Natural killer cell (primary cell): ENCODE measurements around the gene TACC2. TPM values are rescaled to one million over a fixed set of nuclear protein-coding genes. Genes with fewer than 3 reads are reported as not detected.

Source experiments
- ATAC-seq, 3 donors: fragments of 150-1000 bp in 2 of 3; fragments of 200-7000 bp in 1 of 3; cut with Tn5 transposase; 1 replicate in 1 of 3; 2 replicates in 2 of 3; pipeline ENCODE4 v1.10.0; 2021; ENCODE audit warnings: mild to moderate bottlenecking in 2 of 3, moderate library complexity in 2 of 3
- DNase-seq, 2 donors: peaks; one replicate each; pipeline versions ENCODE4 v3.0.0 to v3.0.0-alpha.2; 2013 to 2021; ENCODE audit warnings: mixed read lengths in 1 of 2
- H3K27ac ChIP-seq: one replicate; pipeline ENCODE4 v1.5.1; 2013; ENCODE audit warnings: mild to moderate bottlenecking, low read length
- H3K27me3 ChIP-seq: one replicate; pipeline ENCODE4 v1.6.1; 2013; ENCODE audit warnings: low read length; ENCODE audit not compliant: control insufficient read depth, insufficient read depth
- H3K36me3 ChIP-seq: one replicate; pipeline ENCODE4 v1.6.1; 2013; ENCODE audit warnings: low read length; ENCODE audit not compliant: control insufficient read depth, insufficient read depth
- H3K4me1 ChIP-seq: one replicate; pipeline ENCODE4 v1.6.1; 2013; ENCODE audit warnings: low read length; ENCODE audit not compliant: control insufficient read depth, insufficient read depth
- H3K4me3 ChIP-seq: one replicate; pipeline ENCODE4 v1.5.1; 2013; ENCODE audit warnings: low read length
- H3K9me3 ChIP-seq: one replicate; pipeline ENCODE4 v1.6.1; 2013; ENCODE audit warnings: low read length; ENCODE audit not compliant: control insufficient read depth, insufficient read depth
- H3K27ac Mint-ChIP-seq, 2 donors: one replicate each; pipeline ENCODE4 v1.8.0; 2022; ENCODE audit warnings: mild to moderate bottlenecking in 2 of 2, mixed read lengths in 2 of 2, moderate library complexity in 1 of 2
- H3K27me3 Mint-ChIP-seq, 2 donors: one replicate each; pipeline ENCODE4 v1.8.0; 2022; ENCODE audit warnings: low read depth in 2 of 2, mixed read lengths in 2 of 2
- H3K36me3 Mint-ChIP-seq: one replicate; pipeline ENCODE4 v1.8.0; 2022; ENCODE audit warnings: mixed read lengths
- H3K4me1 Mint-ChIP-seq, 2 donors: one replicate each; pipeline ENCODE4 v1.8.0; 2022; ENCODE audit warnings: mixed read lengths in 2 of 2
- H3K4me3 Mint-ChIP-seq: one replicate; pipeline ENCODE4 v1.8.0; 2022; ENCODE audit warnings: mild to moderate bottlenecking, moderate library complexity, mixed read lengths
- H3K9me3 Mint-ChIP-seq, 2 donors: one replicate each; pipeline ENCODE4 v1.8.0; 2022; ENCODE audit warnings: mixed read lengths in 2 of 2
- WGBS: methylation state at CpG from one replicate; pipeline ENCODE4 v1.1.7; 2013; ENCODE audit warnings: missing lambda C conversion rate; ENCODE audit not compliant: insufficient coverage; 5-methylcytosine and 5-hydroxymethylcytosine counted together
- intact Hi-C: fragments of 100-400 bp; cut with micrococcal nuclease; formaldehyde crosslinking; loops from one replicate; pipeline ENCODE4 v1.14.2; 2022
- total RNA-seq, 4 donors: library from RNA; stranded (reverse); fragments of 120-200 nt in 1 of 4; gene quantifications; one replicate each; pipeline versions ENCODE4 v1.2.3 to v1.2.4, GENCODE V29; 2013 to 2022
- TF ChIP-seq, protein P1 (sequence below): fragments of 200-600 bp; IDR thresholded peaks from one replicate; pipeline ENCODE4 v1.8.0; 2022; ENCODE audit warnings: antibody characterized with exemption

Gene TACC2
- total RNA-seq, 3 donors from 2014 or later (not counting 1 experiment from before 2014, with no cell fraction given) = not detected

DNA sequence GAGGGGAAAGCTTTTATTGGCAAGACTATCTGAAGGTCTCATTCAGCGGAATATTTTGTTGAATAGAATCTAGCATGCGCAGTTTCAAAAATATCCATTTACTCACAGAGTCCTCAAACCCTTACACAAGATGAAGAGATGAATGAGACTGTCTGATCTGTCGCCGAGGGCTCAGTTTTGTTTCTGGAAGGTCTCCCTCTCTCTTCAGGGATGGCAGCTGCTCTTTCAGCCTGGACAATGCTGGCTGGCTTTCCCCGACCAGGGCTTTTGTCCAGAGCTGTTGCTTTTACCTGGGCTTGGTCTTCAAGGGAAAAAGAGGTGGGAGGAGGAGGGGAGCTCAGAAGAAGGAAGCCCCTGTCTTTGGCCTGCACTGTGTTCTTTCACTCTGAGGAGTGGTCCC, 200.2 kb downstream of the TACC2 start:
- H3K4me3 ChIP-seq = no peak overlapping the region

GRCh38 chr10:122190176-122190943, 201.4 kb downstream of the TACC2 start:
- peaks cover 0 to 12% of the 10 kb centered on the region in 2 donors for H3K27me3 Mint-ChIP-seq
- Histone ChIP-seq H3K9me3 (no peaks in the 10 kb centered on the region), H3K36me3 (no peaks in the 10 kb centered on the region), H3K4me1 (no peaks in the 10 kb centered on the region), H3K27me3 (no peaks in the 10 kb centered on the region), H3K27ac (no peak overlapping the region), H3K4me3 (no peak overlapping the region)
- no peaks in the 10 kb centered on the region for H3K4me1 Mint-ChIP-seq
- H3K27ac Mint-ChIP-seq = no peak overlapping the region
- TF ChIP-seq, protein P1, sequence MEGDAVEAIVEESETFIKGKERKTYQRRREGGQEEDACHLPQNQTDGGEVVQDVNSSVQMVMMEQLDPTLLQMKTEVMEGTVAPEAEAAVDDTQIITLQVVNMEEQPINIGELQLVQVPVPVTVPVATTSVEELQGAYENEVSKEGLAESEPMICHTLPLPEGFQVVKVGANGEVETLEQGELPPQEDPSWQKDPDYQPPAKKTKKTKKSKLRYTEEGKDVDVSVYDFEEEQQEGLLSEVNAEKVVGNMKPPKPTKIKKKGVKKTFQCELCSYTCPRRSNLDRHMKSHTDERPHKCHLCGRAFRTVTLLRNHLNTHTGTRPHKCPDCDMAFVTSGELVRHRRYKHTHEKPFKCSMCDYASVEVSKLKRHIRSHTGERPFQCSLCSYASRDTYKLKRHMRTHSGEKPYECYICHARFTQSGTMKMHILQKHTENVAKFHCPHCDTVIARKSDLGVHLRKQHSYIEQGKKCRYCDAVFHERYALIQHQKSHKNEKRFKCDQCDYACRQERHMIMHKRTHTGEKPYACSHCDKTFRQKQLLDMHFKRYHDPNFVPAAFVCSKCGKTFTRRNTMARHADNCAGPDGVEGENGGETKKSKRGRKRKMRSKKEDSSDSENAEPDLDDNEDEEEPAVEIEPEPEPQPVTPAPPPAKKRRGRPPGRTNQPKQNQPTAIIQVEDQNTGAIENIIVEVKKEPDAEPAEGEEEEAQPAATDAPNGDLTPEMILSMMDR = no peak
- H3K9me3 Mint-ChIP-seq = no peaks in the 10 kb centered on the region
- 80% methylated on average over 17 of the region's 19 CpGs for WGBS
- ATAC-seq = no peak
- intact Hi-C loops = no loop called here
- no peaks in the 10 kb centered on the region for H3K36me3 Mint-ChIP-seq
- no peak overlapping the region for H3K4me3 Mint-ChIP-seq
- DNase-seq = no peak

More for the DNA sequence above, 200.2 kb downstream of the TACC2 start:
- H3K9me3 ChIP-seq = no peaks in the 10 kb centered on the region
- peaks cover 0 to 12% of the 10 kb centered on the region in 2 donors for H3K27me3 Mint-ChIP-seq
- no peaks in the 10 kb centered on the region for H3K36me3 ChIP-seq
- intact Hi-C loops = no loop called here
- WGBS = 85% methylated on average over 4 of the region's 5 CpGs
- no peak for ATAC-seq
- H3K27ac Mint-ChIP-seq = no peak overlapping the region
- H3K9me3 Mint-ChIP-seq = no peaks in the 10 kb centered on the region
- no peak overlapping the region for H3K27ac ChIP-seq
- no peaks in the 10 kb centered on the region for H3K27me3 ChIP-seq
- TF ChIP-seq, protein P1 = no peak
- H3K4me1 Mint-ChIP-seq = no peaks in the 10 kb centered on the region
- DNase-seq = no peak
- no peaks in the 10 kb centered on the region for H3K36me3 Mint-ChIP-seq
- no peaks in the 10 kb centered on the region for H3K4me1 ChIP-seq
- no peak overlapping the region for H3K4me3 Mint-ChIP-seq

DNA sequence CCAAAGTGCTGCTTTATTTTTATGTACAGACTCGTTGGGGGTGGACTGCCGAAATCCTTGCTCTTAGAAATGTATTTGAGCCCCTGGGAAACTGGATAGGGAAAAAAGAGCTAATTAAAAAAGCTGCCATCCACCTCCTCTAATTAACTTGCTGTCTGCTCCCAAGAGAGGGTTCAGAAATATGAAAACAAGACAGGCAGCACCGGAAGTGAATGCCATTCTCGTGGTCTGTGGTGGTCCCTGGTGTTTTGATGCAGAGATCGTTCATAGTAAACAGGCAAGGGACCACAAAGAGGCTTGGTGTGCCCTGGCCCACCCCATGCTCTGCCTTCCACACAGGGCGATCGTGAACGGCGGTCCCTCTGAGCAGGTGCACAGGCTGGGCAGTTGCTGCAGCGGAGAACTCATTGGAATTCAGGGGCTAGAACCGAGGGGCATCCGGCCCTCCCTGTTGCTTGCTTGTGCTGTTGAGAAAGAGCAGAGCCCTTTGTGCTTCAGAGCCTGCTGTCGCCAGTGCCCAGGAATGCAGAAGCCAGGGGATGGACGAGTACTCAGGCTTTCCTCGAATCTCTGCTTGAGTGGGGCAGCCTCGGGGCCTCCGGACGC, 203.1 kb downstream of the TACC2 start:
- H3K4me3 ChIP-seq = no peak overlapping the region
- DNase-seq (no peak), ATAC-seq (no peak)
- intact Hi-C loops = no loop called here
- TF ChIP-seq, protein P1 = no peak
- H3K36me3 ChIP-seq = no peaks in the 10 kb centered on the region
- H3K9me3 ChIP-seq = no peaks in the 10 kb centered on the region
- H3K4me1 Mint-ChIP-seq = no peaks in the 10 kb centered on the region
- H3K27ac ChIP-seq = no peak overlapping the region
- no peaks in the 10 kb centered on the region for H3K9me3 Mint-ChIP-seq
- WGBS = 71% methylated on average over 17 of the region's 18 CpGs
- H3K27ac Mint-ChIP-seq = no peak overlapping the region
- H3K4me3 Mint-ChIP-seq = no peak overlapping the region
- no peaks in the 10 kb centered on the region for H3K36me3 Mint-ChIP-seq
- no peaks in the 10 kb centered on the region for H3K4me1 ChIP-seq
- peaks cover 0 to 12% of the 10 kb centered on the region in 2 donors for H3K27me3 Mint-ChIP-seq
- H3K27me3 ChIP-seq = no peaks in the 10 kb centered on the region
